ENCODE data around the gene LCK. TPM values are rescaled to one million over a fixed set of nuclear protein-coding genes. Genes with fewer than 3 reads are reported as not detected.

Gene LCK
- total and polyA plus RNA-seq, 2 of the 8 experiments (the other 6 are each of a cell fraction or from before 2014, with no cell fraction given): 75.3 to 122 TPM

GRCh38 chr1:32334864-32335534 is 83.9 kb downstream of the LCK start (continued):
- TF ChIP-seq ZNF274 (IDR thresholded peaks at IDR 0.05; ENCODE audit: borderline replicate concordance, extremely low read depth, low read length): no peak
- peak; percentile 76 for TF ChIP-seq BACH1 (IDR thresholded peaks at IDR 0.05; ENCODE audit: low read length)
- peak in 1 of 2 experiments; percentile 38 for TF ChIP-seq POLR2A (IDR thresholded peaks at IDR 0.05; ENCODE audit: control extremely low read depth in 1 of 2, low read depth in 2 of 2, low read length in 2 of 2)
- no peak for TF ChIP-seq FOSL1 (IDR thresholded peaks at IDR 0.05; ENCODE audit: insufficient read depth, low read depth, low read length)
- no peak for TF ChIP-seq SP2 (IDR thresholded peaks at IDR 0.05; ENCODE audit: low read length)
- no peak for TF ChIP-seq CBX8 (IDR thresholded peaks at IDR 0.05; ENCODE audit: borderline replicate concordance, low read depth, low read length)
- TF ChIP-seq TAF7 (optimal IDR thresholded peaks at IDR 0.05; ENCODE audit: borderline replicate concordance, low read depth, low read length): no peak
- TF ChIP-seq RFX5 (IDR thresholded peaks at IDR 0.05; ENCODE audit: borderline replicate concordance, low read depth, low read length): no peak
- TF ChIP-seq YY1 (IDR thresholded peaks at IDR 0.05; ENCODE audit: low read depth, low read length): no peak
- peak; percentile 16; the same call in 1 of the 2 replicates for TF ChIP-seq PHF8 (conservative IDR thresholded peaks at IDR 0.05; ENCODE audit: low read depth, low read length)
- TF ChIP-seq EGR1 (IDR thresholded peaks at IDR 0.05; ENCODE audit: borderline replicate concordance, low read depth, low read length): no peak
- peak; percentile 70; the same call in 1 of the 2 replicates for TF ChIP-seq ATF2 (IDR thresholded peaks at IDR 0.05; ENCODE audit: low read length)
- TF ChIP-seq TAF1 (IDR thresholded peaks at IDR 0.05; ENCODE audit: low read depth, low read length): peak; percentile 34; the same call in 1 of the 2 replicates
- TF ChIP-seq GTF2F1 (IDR thresholded peaks at IDR 0.05; ENCODE audit: borderline replicate concordance, low read depth, low read length): no peak
- TF ChIP-seq SIX5 (IDR thresholded peaks at IDR 0.05; ENCODE audit: low read depth, low read length): no peak
- no peak for TF ChIP-seq SIRT6 (IDR thresholded peaks at IDR 0.05; ENCODE audit: low read length)
- TF ChIP-seq CHD1 (IDR thresholded peaks at IDR 0.05; ENCODE audit: low read depth, low read length): peak; percentile 68
- TF ChIP-seq RBBP5 (IDR thresholded peaks at IDR 0.05; ENCODE audit: borderline replicate concordance, low read depth, low read length): no peak
- no peak for TF ChIP-seq EP300 (IDR thresholded peaks at IDR 0.05; ENCODE audit: borderline replicate concordance in 1 of 2, low read depth in 2 of 2, low read length in 2 of 2)
- no peak for TF ChIP-seq KDM5A (IDR thresholded peaks at IDR 0.05; ENCODE audit: low read length)
- TF ChIP-seq MAFK (IDR thresholded peaks at IDR 0.05; ENCODE audit: low read depth, low read length): no peak
- no peak for TF ChIP-seq CHD2 (IDR thresholded peaks at IDR 0.05; ENCODE audit: low read length)
- TF ChIP-seq MAX (IDR thresholded peaks at IDR 0.05): peak; percentile 27; the same call in 1 of the 2 replicates
